Measurements from ENCODE around the gene TTC28.

Gene TTC28

GRCh38 chr22:28268850-28269249, 410.8 kb downstream of the TTC28 start:
- DNase-seq (ENCODE audit: low read depth): no peak

GRCh38 chr22:28268171-28268570, 411.5 kb downstream of the TTC28 start:
- DNase-seq (ENCODE audit: low read depth): no peak

GRCh38 chr22:28260619-28261018, 419.0 kb downstream of the TTC28 start:
- DNase-seq (ENCODE audit: low read depth): no peak

GRCh38 chr22:28259774-28260312, 419.8 kb downstream of the TTC28 start:
- DNase-seq (ENCODE audit: low read depth): no peak

- no peak for DNase-seq (ENCODE audit: low read depth)
These were observed 425.2 kb downstream of the TTC28 start for GRCh38 chr22:28254396-28254795.

- no peak for DNase-seq (ENCODE audit: low read depth)
These were observed 427.1 kb downstream of the TTC28 start for GRCh38 chr22:28252539-28252938.

- no peak for DNase-seq (ENCODE audit: low read depth)
These were observed 429.5 kb downstream of the TTC28 start for GRCh38 chr22:28250036-28250695.

- DNase-seq (ENCODE audit: low read depth): no peak
These were observed 430.2 kb downstream of the TTC28 start for GRCh38 chr22:28249402-28249801.

- DNase-seq (ENCODE audit: low read depth): no peak
These were observed 431.8 kb downstream of the TTC28 start for GRCh38 chr22:28247667-28248363.

- DNase-seq (ENCODE audit: low read depth): no peak
These were observed 432.5 kb downstream of the TTC28 start for GRCh38 chr22:28247136-28247535.

GRCh38 chr22:28246397-28246796, 433.2 kb downstream of the TTC28 start:
- DNase-seq (ENCODE audit: low read depth): no peak

GRCh38 chr22:28245579-28246224, 433.9 kb downstream of the TTC28 start:
- no peak for DNase-seq (ENCODE audit: low read depth)

- no peak for DNase-seq (ENCODE audit: low read depth)
These were observed 434.9 kb downstream of the TTC28 start for GRCh38 chr22:28244757-28245156.

GRCh38 chr22:28243539-28243938, 436.1 kb downstream of the TTC28 start:
- no peak for DNase-seq (ENCODE audit: low read depth)

- no peak for DNase-seq (ENCODE audit: low read depth)
These were observed 437.9 kb downstream of the TTC28 start for GRCh38 chr22:28241656-28242290.

GRCh38 chr22:28239941-28240340, 439.7 kb downstream of the TTC28 start:
- DNase-seq (ENCODE audit: low read depth): no peak

- DNase-seq (ENCODE audit: low read depth): no peak
These were observed 441.9 kb downstream of the TTC28 start for GRCh38 chr22:28237783-28238182.

GRCh38 chr22:28237112-28237511, 442.5 kb downstream of the TTC28 start:
- DNase-seq (ENCODE audit: low read depth): no peak

- DNase-seq (ENCODE audit: low read depth): no peak
These were observed 447.4 kb downstream of the TTC28 start for GRCh38 chr22:28232204-28232603.

- no peak for DNase-seq (ENCODE audit: low read depth)
These were observed 448.2 kb downstream of the TTC28 start for GRCh38 chr22:28231441-28231840.

- no peak for DNase-seq (ENCODE audit: low read depth)
These were observed 449.0 kb downstream of the TTC28 start for GRCh38 chr22:28230671-28231070.

All from stimulated activated CD8-positive, alpha-beta memory T cell treated with anti-CD3 and anti-CD28 coated beads, Interleukin-12 subunit alpha, Interleukin-12 subunit beta, amount 100 ng/mL, for 1 hour (primary cell).